ENCODE results near the gene CEP68. TPM values are rescaled to one million over a fixed set of nuclear protein-coding genes. Genes with fewer than 3 reads are reported as not detected.
"Not testable (repeated sequence)": the region's sequence is repeated elsewhere in the genome, so short reads cannot be mapped to it uniquely, and the experiment has no call there.

CEP68 gene
- total RNA-seq, 1 donor from 2014 or later, result 5.9 TPM

GRCh38 chr2:65024149-65024829, 31.9 kb upstream of the CEP68 start:
- intact Hi-C loops (cut with micrococcal nuclease), result no loop called here
- H3K27ac Mint-ChIP-seq, result no peak overlapping the region

GRCh38 chr2:65025453-65026123, 30.6 kb upstream of the CEP68 start:
- Mint-ChIP-seq H3K27me3 (ENCODE audit: low read depth) (no peaks in the 10 kb centered on the region), H3K27ac (no peak overlapping the region), H3K9me3 (no peaks in the 10 kb centered on the region), H3K4me1 (ENCODE audit: low read depth) (peaks cover 10% of the 10 kb centered on the region), H3K36me3 (ENCODE audit: low read depth) (peaks cover 31% of the 10 kb centered on the region), H3K4me3 (ENCODE audit: low read depth) (no peak overlapping the region)
- intact Hi-C loops (cut with micrococcal nuclease), result no loop called here
- DNase-seq (ENCODE audit: low spot score), result no peak

More at GRCh38 chr2:65024149-65024829, 31.9 kb upstream of the CEP68 start:
- Mint-ChIP-seq H3K4me1 (ENCODE audit: low read depth) (peaks cover 8% of the 10 kb centered on the region), H3K9me3 (no peaks in the 10 kb centered on the region), H3K27me3 (ENCODE audit: low read depth) (no peaks in the 10 kb centered on the region), H3K36me3 (ENCODE audit: low read depth) (peaks cover 34% of the 10 kb centered on the region), H3K4me3 (ENCODE audit: low read depth) (no peak overlapping the region)
- DNase-seq (ENCODE audit: low spot score), result no peak

GRCh38 chr2:65026154-65026553, 30.1 kb upstream of the CEP68 start:
- Mint-ChIP-seq H3K36me3 (ENCODE audit: low read depth) (peaks cover 28% of the 10 kb centered on the region), H3K27ac (no peak overlapping the region), H3K4me3 (ENCODE audit: low read depth) (no peak overlapping the region), H3K4me1 (ENCODE audit: low read depth) (peaks cover 15% of the 10 kb centered on the region), H3K27me3 (ENCODE audit: low read depth) (no peaks in the 10 kb centered on the region), H3K9me3 (no peaks in the 10 kb centered on the region)
- intact Hi-C loops (cut with micrococcal nuclease), result no loop called here
- no peak for DNase-seq (ENCODE audit: low spot score)

- no peaks in the 10 kb centered on the region for H3K27me3 Mint-ChIP-seq (ENCODE audit: low read depth)
- no peak overlapping the region for H3K4me3 Mint-ChIP-seq (ENCODE audit: low read depth)
- intact Hi-C loops (cut with micrococcal nuclease), result no loop called here
Observed at GRCh38 chr2:65026704-65027464, 29.3 kb upstream of the CEP68 start.

GRCh38 chr2:65027616-65028244, 28.5 kb upstream of the CEP68 start:
- Mint-ChIP-seq H3K4me1 (ENCODE audit: low read depth) (peaks cover 30% of the 10 kb centered on the region), H3K4me3 (ENCODE audit: low read depth) (no peak overlapping the region), H3K36me3 (ENCODE audit: low read depth) (peaks cover 15% of the 10 kb centered on the region), H3K9me3 (no peaks in the 10 kb centered on the region), H3K27me3 (ENCODE audit: low read depth) (no peaks in the 10 kb centered on the region), H3K27ac (no peak overlapping the region)
- intact Hi-C loops (cut with micrococcal nuclease), result no loop called here
- no peak for DNase-seq (ENCODE audit: low spot score)

More at GRCh38 chr2:65026704-65027464, 29.3 kb upstream of the CEP68 start:
- Mint-ChIP-seq H3K27ac (no peak overlapping the region), H3K4me1 (ENCODE audit: low read depth) (peaks cover 23% of the 10 kb centered on the region), H3K9me3 (no peaks in the 10 kb centered on the region), H3K36me3 (ENCODE audit: low read depth) (peaks cover 24% of the 10 kb centered on the region)
- DNase-seq (ENCODE audit: low spot score), result no peak

- Mint-ChIP-seq H3K9me3 (no peaks in the 10 kb centered on the region), H3K27me3 (ENCODE audit: low read depth) (no peaks in the 10 kb centered on the region), H3K4me1 (ENCODE audit: low read depth) (peaks cover 26% of the 10 kb centered on the region), H3K27ac (no peak overlapping the region), H3K36me3 (ENCODE audit: low read depth) (no peaks in the 10 kb centered on the region), H3K4me3 (ENCODE audit: low read depth) (no peak overlapping the region)
- intact Hi-C loops (cut with micrococcal nuclease), result no loop called here
- no peak for DNase-seq (ENCODE audit: low spot score)
Observed at GRCh38 chr2:65030476-65031332, 25.5 kb upstream of the CEP68 start.

GRCh38 chr2:65031341-65032018, 24.7 kb upstream of the CEP68 start:
- no peaks in the 10 kb centered on the region for H3K36me3 Mint-ChIP-seq (ENCODE audit: low read depth)
- no peak for DNase-seq (ENCODE audit: low spot score)
- H3K27me3 Mint-ChIP-seq (ENCODE audit: low read depth), result no peaks in the 10 kb centered on the region
- no peaks in the 10 kb centered on the region for H3K9me3 Mint-ChIP-seq
- peak overlapping the region; percentile 44 for H3K4me3 Mint-ChIP-seq (ENCODE audit: low read depth)
- H3K4me1 Mint-ChIP-seq (ENCODE audit: low read depth), result peaks cover 22% of the 10 kb centered on the region
- intact Hi-C loops (cut with micrococcal nuclease), result loop anchor here (2.0 kb wide), 1 partner anchor 115 kb away; no protein-coding TSS in a partner anchor
- peak overlapping the region; percentile 10 for H3K27ac Mint-ChIP-seq

- peak overlapping the region; percentile 10 for H3K27ac Mint-ChIP-seq
- intact Hi-C loops (cut with micrococcal nuclease), result loop anchor here (2.0 kb wide), 1 partner anchor 115 kb away; no protein-coding TSS in a partner anchor
- peaks cover 22% of the 10 kb centered on the region for H3K4me1 Mint-ChIP-seq (ENCODE audit: low read depth)
- no peak for DNase-seq (ENCODE audit: low spot score)
- H3K9me3 Mint-ChIP-seq, result no peaks in the 10 kb centered on the region
- peak overlapping the region; percentile 44 for H3K4me3 Mint-ChIP-seq (ENCODE audit: low read depth)
- no peaks in the 10 kb centered on the region for H3K36me3 Mint-ChIP-seq (ENCODE audit: low read depth)
- no peaks in the 10 kb centered on the region for H3K27me3 Mint-ChIP-seq (ENCODE audit: low read depth)
Observed at GRCh38 chr2:65032019-65032975, 23.9 kb upstream of the CEP68 start.

GRCh38 chr2:65033178-65033577, 23.0 kb upstream of the CEP68 start:
- H3K27ac Mint-ChIP-seq, result no peak overlapping the region
- no peak overlapping the region for H3K4me3 Mint-ChIP-seq (ENCODE audit: low read depth)
- peaks cover 2% of the 10 kb centered on the region for H3K36me3 Mint-ChIP-seq (ENCODE audit: low read depth)
- no peaks in the 10 kb centered on the region for H3K9me3 Mint-ChIP-seq
- intact Hi-C loops (cut with micrococcal nuclease), result loop anchor here (2.0 kb wide), 1 partner anchor 116 kb away; no protein-coding TSS in a partner anchor
- H3K4me1 Mint-ChIP-seq (ENCODE audit: low read depth), result peaks cover 22% of the 10 kb centered on the region
- no peaks in the 10 kb centered on the region for H3K27me3 Mint-ChIP-seq (ENCODE audit: low read depth)
- no peak for DNase-seq (ENCODE audit: low spot score)

- H3K4me1 Mint-ChIP-seq (ENCODE audit: low read depth), result peaks cover 22% of the 10 kb centered on the region
- not testable (repeated sequence) for H3K27ac Mint-ChIP-seq; H3K36me3 Mint-ChIP-seq (ENCODE audit: low read depth); H3K4me3 Mint-ChIP-seq (ENCODE audit: low read depth); H3K27me3 Mint-ChIP-seq (ENCODE audit: low read depth); H3K9me3 Mint-ChIP-seq; DNase-seq (ENCODE audit: low spot score)
- intact Hi-C loops (cut with micrococcal nuclease), result loop anchor here (2.0 kb wide), 1 partner anchor 117 kb away; no protein-coding TSS in a partner anchor
Observed at GRCh38 chr2:65033667-65034066, 22.5 kb upstream of the CEP68 start.

Data from activated T-helper 2 cell treated with anti-CD3 and anti-CD28 coated beads, Interferon-gamma antibody, Interleukin-2, Interleukin-4, amounts not matched to agents 10 μg/mL and 5 μg/mL and 100 μg/mL, durations not matched to agents 14 hours and 24 hours and 36 hours (primary cell).